ENCODE results near the gene CELSR1.

The CELSR1 gene

DNA sequence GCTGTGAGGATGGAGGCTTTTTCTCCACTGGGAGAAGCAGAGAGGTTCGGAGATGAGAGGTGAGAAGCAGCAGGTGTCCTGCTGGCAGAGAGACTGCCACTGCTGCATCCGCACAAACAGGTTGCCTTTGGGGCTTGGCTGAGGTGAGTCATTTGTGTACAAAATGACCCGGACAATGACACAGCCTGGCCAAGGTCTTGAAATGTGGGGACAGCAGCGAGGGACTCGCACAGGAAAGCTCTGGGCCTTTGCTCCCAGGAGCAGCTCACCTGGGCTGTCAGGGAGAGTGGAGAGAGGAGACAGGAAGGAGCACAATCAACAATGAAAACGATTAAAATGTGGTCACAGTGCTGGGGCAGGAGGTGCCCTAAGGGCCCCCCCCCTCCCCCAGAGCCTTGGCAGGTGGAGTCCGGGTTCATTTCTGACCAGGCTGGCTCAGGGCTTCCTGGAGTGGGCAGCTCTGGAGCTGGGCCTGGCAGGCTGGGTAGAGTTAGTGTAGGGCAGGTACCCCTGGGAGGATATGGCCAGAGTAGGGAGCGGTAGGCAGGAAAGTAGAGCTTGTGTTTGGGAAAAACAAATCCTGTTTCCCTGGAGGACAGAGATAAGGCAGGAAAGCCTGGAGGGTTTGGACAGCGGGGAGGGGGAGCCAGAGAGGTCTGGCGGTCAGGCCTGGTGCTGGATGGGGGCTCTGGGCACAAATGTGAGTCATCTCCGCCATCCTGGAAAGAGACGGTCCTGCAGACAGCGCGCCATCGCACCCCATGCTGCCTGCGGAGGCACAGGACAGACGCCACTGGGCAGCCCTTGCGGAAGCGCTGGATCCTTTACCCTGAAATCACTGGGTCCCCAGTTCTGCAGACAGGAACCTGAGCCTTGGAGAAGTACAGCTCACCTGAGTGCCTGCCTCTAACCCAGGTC is 37.8 kb upstream of the CELSR1 start:
- no peak for DNase-seq (ENCODE audit: low read depth)

- no peak for DNase-seq (ENCODE audit: low read depth)
These were observed 37.1 kb upstream of the CELSR1 start for GRCh38 chr22:46574438-46574992.

DNA sequence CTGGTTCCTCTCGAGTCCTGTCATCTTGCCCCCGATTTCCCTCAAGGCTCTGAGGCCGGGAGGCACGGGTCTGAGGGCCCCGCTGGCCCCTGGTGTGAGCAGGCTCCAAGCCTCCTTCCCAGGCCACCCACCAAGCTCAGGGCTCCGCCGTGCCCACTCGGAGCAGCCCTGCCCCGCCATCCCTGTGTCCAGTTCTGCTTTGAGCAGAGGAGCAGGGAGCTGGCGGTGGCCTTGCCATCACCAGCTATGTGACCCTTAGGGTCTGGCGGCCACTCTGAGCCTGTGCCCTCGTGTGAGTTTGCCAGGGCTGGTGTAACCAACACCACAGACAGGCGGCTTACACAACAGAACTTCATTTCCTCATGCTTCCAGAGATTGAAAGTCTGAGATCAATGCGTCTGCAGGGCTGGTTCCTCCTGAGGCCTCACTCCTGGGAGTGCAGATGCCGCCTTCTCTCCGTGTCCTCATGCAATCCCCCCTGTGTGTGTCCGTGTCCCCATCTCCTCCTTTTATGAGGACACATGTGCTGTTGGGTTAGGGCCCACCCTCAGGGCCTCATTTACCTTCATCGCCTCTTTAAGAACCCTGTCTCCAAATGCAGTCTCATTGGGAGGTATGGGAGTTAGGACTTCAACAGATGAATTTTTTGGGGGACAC is 36.5 kb upstream of the CELSR1 start:
- DNase-seq (ENCODE audit: low read depth): no peak

GRCh38 chr22:46572911-46573780 is 35.7 kb upstream of the CELSR1 start:
- DNase-seq (ENCODE audit: low read depth): no peak

- no peak for DNase-seq (ENCODE audit: low read depth)
These were observed 34.3 kb upstream of the CELSR1 start for GRCh38 chr22:46571642-46572250.

- DNase-seq (ENCODE audit: low read depth): no peak
These were observed 32.7 kb upstream of the CELSR1 start for GRCh38 chr22:46569848-46570695.

GRCh38 chr22:46569055-46569847 is 31.8 kb upstream of the CELSR1 start:
- DNase-seq (ENCODE audit: low read depth): no peak

- no peak for DNase-seq (ENCODE audit: low read depth)
These were observed 30.8 kb upstream of the CELSR1 start for GRCh38 chr22:46568102-46568809.

DNA sequence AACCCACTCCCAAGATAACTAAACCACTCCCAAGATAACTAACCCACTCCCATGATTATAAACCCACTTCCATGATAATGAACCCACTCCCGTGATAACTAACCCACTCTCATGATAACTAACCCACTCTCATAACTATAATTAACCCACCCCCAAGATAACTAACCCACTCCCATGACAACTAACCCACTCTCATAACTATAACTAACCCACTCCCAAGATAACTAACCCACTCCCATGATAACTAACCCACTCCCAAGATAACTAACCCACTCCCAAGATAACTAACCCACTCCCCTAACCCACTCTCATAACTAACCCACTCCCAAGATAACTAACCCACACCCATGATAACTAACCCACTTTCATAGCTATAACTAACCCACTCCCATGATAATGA is 30.1 kb upstream of the CELSR1 start:
- DNase-seq (ENCODE audit: low read depth): no peak

DNA sequence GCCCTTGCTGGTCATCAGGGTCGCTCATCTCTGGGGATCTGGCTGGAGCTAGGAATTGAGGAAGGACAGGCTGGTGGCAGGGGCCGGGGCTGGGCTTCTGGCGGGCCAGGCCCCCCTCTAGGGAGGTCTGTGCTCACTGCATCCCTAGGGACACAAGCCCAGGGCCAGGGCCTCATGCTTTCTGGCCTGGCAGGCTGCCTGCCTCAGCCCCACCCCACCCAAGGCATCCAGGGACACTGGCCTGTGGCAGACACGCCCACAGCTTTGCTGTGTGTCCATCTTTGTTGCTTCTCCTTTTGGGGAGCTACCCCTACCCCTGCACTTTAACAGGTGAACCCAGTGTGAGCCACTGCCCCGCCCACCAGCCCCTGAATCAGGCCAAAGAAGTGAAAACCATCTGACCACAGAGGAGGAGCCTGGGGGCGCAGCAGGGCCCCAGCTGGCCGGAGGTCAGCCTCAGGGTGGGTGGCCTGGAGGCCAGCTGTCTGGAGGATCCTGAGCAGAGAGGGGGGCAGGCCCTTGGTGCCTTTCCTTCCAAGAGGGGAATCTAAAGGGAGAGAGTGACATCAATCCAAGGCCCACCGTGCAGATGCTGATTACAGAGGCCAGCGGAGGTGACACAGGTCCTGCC is 26.8 kb upstream of the CELSR1 start:
- DNase-seq (ENCODE audit: low read depth): no peak

GRCh38 chr22:46563381-46564083 is 26.1 kb upstream of the CELSR1 start:
- DNase-seq (ENCODE audit: low read depth): no peak

GRCh38 chr22:46561435-46561905 is 24.1 kb upstream of the CELSR1 start:
- DNase-seq (ENCODE audit: low read depth): no peak

DNA sequence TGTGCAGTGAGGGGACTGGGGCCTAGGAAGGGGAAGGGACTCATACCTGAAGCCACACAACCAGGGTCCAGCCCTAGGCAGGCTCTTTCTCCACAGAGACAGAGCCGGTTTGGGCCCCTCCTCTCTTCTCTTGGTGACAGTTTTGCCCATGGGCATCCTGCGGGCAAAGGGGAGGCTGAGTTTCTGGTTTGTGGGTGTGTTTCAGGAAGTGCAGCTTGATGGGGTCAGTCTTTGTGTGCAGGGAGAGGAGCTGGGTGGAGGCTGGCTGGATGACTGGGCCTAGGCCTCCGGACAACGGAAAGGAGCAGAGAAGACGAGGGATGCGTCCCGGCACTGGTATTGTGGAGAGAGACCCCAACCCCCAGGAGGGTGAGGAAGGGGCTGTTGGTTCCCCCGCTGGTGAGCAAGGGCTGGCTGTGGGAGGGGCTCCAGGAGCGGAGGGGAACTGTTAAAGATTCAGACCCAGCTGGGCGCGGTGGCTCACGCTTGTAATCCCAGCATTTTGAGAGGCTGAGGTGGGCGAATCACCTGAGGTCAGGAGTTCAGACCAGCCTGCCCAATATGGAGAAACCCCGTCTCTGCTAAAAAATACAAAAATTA is 23.4 kb upstream of the CELSR1 start:
- DNase-seq (ENCODE audit: low read depth): no peak

GRCh38 chr22:46557736-46558480 is 20.5 kb upstream of the CELSR1 start:
- DNase-seq (ENCODE audit: low read depth): no peak

DNA sequence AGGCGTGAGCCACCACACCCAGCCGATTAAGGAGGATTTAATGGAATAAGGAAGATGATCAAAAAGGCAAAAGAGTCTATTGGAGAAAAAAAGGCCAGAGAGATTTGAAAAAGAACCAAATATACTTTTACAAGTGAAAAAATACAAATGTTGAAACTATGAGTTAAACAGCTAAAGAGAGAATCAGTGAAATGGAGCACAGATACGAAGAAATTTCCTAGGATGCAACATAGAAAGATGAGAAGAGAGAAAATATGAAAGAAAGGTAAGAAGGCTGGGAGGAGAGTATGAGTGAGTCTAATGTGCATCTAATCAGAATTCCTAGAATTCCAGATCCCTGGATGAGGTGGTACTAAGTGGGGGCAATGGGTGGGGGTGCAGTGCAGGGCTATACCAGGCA is 19.4 kb upstream of the CELSR1 start:
- DNase-seq (ENCODE audit: low read depth): no peak

DNA sequence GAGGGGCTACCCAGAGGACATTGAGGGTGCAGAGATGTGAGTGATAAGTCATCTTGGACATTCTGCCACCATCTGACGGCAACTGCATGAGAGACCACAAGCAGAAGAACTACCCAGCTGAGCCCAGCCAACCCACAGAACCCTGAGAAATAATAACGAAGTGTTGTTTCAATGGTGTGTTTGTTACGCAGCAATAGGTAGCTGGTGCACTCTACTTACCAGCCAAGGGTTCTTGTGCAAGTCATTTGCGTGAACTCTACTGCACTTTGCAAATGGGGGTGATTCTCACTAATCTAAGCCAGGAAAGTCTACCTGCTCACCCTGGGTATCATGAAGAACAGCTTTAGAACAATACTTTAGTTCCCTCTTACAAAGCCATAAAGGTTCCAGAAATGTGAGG is 15.8 kb upstream of the CELSR1 start:
- no peak for DNase-seq (ENCODE audit: low read depth)

DNA sequence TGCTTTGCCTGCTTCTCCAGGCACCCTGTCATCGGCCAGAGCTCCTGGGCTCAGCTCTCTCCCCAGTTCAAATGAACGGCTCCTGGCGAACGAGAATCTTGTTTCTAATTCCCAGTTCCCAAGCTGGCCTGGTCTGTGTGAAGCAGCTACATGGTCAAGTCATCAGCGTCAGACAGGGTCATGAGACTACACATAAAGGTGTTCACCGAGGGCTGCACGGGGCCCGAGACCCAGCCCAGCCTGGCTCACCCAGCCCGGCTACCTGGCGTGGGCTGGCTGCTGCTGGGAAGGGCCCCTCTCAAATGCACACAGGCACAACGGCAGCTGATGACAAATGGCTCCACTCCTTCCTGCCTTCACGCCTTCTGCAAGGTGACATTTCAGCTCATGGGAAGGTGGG is 14.6 kb upstream of the CELSR1 start:
- DNase-seq (ENCODE audit: low read depth): no peak
